Umbilical cord (tissue), 2 donors: ENCODE data around the gene GBF1. TPM values are rescaled to one million over a fixed set of nuclear protein-coding genes. Genes with fewer than 3 reads are reported as not detected.
"Not testable (repeated sequence)": the region's sequence is repeated elsewhere in the genome, so short reads cannot be mapped to it uniquely, and the experiment has no call there.

Experiments
- DNase-seq: peaks from one replicate; pipeline ENCODE4 v3.0.0-alpha.2; 2015; ENCODE audit warnings: low spot score
- total RNA-seq: library from RNA; depleted of rRNA; stranded (reverse); fragments of >200 nt; gene quantifications from one replicate; pipeline ENCODE4 v1.2.3, GENCODE V29; 2014; ENCODE audit warnings: low replicate concordance; ENCODE audit not compliant: insufficient read depth

Gene GBF1
- total RNA-seq, result 17.1 TPM

GRCh38 chr10:102245082-102245931 lies at the start of gene GBF1:
Gene GBF1, plus strand, starts transcription at chr10:102245532. Its CDS starts 13,407 bp downstream, at chr10:102258939.
- peak; percentile 100 for DNase-seq

- no peak for DNase-seq
These were observed 48.4 kb upstream of the GBF1 start for GRCh38 chr10:102196893-102197292.

GRCh38 chr10:102198027-102198426 lies 47.3 kb upstream of the GBF1 start:
- DNase-seq, result no peak

GRCh38 chr10:102200751-102201640 lies 44.3 kb upstream of the GBF1 start:
- DNase-seq, result no peak

- peak; percentile 1 for DNase-seq
These were observed 42.9 kb upstream of the GBF1 start for GRCh38 chr10:102202386-102202785.

- DNase-seq, result peak; percentile 34
These were observed 36.9 kb upstream of the GBF1 start for GRCh38 chr10:102208311-102209035.

GRCh38 chr10:102211615-102212299 lies 33.6 kb upstream of the GBF1 start:
- DNase-seq, result no peak

GRCh38 chr10:102213599-102213998 lies 31.7 kb upstream of the GBF1 start:
- not testable (repeated sequence) for DNase-seq

GRCh38 chr10:102219370-102219769 lies 26.0 kb upstream of the GBF1 start:
- DNase-seq, result no peak

- no peak for DNase-seq
These were observed 24.7 kb upstream of the GBF1 start for GRCh38 chr10:102220612-102221011.

- no peak for DNase-seq
These were observed 22.5 kb upstream of the GBF1 start for GRCh38 chr10:102222797-102223196.

- DNase-seq, result peak; percentile 97
These were observed 19.4 kb upstream of the GBF1 start, which contains the start of gene ELOVL3 for GRCh38 chr10:102225646-102226541. Gene ELOVL3, plus strand, starts transcription at chr10:102226299. Its CDS starts 250 bp downstream, at chr10:102226549.

- DNase-seq, result no peak
These were observed 18.8 kb upstream of the GBF1 start for GRCh38 chr10:102226542-102226870.

GRCh38 chr10:102227050-102227449 lies 18.3 kb upstream of the GBF1 start:
- no peak for DNase-seq

GRCh38 chr10:102229810-102230263 lies 15.5 kb upstream of the GBF1 start:
- DNase-seq, result peak; percentile 74

GRCh38 chr10:102230264-102230860 lies 15.0 kb upstream of the GBF1 start:
- DNase-seq, result no peak

- DNase-seq, result no peak
These were observed 14.4 kb upstream of the GBF1 start for GRCh38 chr10:102230861-102231356.

- DNase-seq, result no peak
These were observed 13.7 kb upstream of the GBF1 start for GRCh38 chr10:102231357-102232318.
